DMS53 (cell line): ENCODE data around the gene STAT3.
"Not testable (repeated sequence)": the region's sequence is repeated elsewhere in the genome, so short reads cannot be mapped to it uniquely, and the experiment has no call there.

Experiments used
- DNase-seq: peaks from one replicate; lab custom pipeline; 2025; lab: John Stamatoyannopoulos, UW

STAT3 gene

GRCh38 chr17:42346481-42346880 is 41.8 kb downstream of the STAT3 start:
- no peak for DNase-seq

- no peak for DNase-seq
Measured at GRCh38 chr17:42345396-42346073, 42.7 kb downstream of the STAT3 start.

DNA sequence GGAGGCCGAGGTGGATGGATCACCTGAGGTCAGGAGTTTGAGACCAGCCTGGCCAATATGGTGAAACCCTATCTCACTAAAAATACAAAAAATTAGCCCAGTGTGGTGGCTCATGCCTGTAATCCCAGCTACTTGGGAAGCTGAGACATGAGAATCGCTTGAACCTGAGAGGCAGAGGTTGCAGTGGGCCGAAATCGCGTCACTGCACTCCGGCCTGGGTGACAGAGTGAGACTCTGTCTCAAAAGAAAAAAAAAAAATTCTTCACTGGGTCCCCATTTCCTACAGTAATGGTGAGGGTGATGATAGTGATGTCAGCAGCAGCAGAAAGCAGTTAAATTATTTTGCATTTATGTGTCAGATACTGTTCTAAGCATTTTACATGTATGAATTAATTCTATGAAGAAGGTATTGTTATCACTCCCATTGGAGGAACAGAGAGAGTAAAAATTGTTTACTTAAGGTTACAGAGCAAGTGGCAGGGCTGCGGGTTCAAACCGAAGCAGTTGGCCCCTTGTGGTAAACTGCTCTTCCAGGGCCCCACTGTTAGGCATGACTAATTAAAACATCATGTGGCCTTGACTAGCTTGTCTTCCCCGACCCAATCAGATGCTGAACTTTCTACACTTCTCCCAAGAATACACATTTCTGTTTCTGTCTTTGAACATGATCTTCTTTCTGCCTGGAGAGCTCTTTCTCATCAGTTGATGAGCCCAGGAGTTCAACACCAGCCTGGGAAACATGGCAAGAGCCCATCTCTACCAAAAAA is 45.8 kb downstream of the STAT3 start:
- DNase-seq: no peak

GRCh38 chr17:42341568-42341967 is 46.7 kb downstream of the STAT3 start:
- DNase-seq: no peak

- no peak for DNase-seq
Measured at GRCh38 chr17:42340691-42341127, 47.5 kb downstream of the STAT3 start.

DNA sequence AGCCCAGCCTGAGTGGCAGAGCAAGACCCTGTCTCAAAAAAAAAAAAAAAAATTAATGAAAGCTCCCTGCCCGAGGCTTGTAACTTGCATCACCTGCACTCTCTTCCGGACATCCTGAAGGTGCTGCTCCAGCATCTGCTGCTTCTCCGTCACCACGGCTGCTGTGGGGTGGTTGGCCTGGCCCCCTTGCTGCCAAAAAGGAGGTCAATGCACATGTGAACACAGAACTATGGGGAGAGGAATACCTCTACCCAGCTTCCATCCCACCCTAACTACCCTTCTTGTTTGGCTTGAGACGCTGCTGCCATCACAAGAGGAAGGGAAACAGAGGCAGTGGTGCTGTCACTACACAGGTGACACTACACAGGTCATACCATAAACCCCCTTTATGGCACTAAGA is 49.0 kb downstream of the STAT3 start:
- no peak for DNase-seq

DNA sequence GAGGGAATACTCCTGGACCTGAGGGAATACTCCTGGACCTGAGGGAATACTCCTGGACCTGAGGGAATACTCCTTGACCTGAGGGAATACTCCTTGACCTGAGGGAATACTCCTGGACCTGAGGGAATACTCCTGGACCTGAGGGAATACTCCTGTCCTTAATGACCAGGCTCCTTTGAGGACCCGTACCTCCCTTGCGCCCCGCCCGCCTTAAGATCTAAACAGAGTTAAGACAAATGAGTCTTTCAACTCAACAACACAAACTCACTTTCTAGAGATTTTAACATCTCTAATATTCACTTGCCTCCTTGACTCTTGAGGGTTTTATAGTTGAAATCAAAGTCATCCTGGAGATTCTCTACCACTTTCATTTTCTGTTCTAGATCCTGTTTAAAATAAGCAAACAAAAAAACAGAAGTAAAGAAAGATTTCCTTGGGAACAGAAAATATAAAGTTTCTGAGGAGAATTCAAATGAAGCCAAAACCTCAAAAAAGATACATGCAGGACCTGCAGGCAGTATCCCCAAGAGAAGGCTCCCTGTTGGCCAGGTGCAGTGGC is 49.7 kb downstream of the STAT3 start:
- DNase-seq: no peak

DNA sequence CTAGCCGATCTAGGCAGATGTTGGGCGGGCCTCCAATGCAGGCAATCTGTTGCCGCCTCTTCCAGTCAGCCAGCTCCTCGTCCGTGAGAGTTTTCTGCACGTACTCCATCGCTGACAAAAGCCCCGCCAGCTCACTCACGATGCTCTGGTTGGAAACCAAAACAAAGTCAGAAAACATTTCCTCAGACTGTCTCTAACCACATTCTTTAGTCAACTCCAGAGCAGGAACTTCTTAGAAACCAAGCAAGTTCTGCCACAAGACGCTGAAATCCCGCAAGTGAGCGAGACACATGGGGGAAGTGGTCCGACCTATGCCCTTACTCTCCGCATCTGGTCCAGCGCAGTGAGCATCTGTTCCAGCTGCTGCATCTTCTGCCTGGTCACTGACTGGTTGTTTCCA is 50.8 kb downstream of the STAT3 start:
- DNase-seq: no peak

DNA sequence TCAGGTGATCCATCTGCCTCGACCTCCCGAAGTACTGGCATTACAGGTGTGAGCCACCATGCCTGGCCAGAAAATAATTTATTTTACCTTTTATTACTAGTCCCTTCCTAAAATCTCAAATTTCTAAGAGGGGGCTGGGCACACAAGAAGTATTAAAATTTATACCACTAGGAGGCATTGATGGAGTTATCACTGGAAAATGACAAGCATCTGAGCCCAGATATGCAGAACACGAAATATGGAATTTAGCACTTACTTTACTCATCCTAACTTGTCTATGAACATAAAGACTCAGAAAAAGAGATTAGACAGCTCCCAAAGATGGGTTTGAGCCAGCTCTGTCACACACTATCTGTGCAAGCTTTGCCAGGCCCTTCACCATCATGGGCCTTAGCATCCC is 53.6 kb downstream of the STAT3 start:
- no peak for DNase-seq

- no peak for DNase-seq
Measured at GRCh38 chr17:42333053-42333452, 55.2 kb downstream of the STAT3 start.

DNA sequence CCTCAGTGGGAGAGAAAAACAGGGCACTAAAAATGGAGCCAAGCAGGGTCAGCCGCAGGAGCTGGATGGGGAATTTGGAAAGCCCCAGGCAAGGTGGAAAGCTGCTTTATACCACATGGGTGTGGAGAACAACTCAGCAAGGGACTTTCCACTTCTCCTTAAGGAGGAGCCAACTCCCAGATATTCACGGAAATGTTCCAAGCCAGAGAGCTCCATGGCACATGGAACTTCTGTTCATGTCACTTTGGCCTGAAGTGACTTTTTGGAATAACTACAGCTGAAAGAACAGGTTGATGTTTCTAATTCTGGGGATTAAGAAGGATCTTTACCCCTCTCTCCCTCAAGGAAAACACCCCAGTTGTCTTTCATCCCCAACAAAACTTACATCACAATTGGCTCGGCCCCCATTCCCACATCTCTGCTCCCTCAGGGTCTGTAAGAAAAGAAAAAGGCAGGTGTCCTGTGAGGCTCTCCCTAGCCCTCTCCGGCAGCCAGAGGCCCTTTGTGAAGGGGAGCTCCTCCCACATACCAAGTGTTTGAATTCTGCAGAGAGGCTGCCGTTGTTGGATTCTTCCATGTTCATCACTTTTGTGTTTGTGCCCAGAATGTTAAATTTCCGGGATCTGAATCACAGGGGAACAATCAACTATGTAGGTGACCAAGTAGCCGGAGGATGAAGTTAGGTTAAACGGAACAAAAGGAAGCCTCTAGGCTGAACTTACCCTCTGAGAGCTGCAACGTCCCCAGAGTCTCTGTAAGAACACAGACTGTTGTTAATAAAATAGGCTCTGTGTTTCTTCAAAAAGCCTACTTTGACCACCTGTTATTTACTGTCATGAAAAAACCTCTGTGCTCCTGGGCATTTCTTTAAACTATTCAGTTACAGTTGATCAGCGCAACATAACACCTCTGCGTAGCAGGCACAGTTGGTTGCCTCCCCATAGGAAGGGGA is 58.9 kb downstream of the STAT3 start:
- DNase-seq: no peak

DNA sequence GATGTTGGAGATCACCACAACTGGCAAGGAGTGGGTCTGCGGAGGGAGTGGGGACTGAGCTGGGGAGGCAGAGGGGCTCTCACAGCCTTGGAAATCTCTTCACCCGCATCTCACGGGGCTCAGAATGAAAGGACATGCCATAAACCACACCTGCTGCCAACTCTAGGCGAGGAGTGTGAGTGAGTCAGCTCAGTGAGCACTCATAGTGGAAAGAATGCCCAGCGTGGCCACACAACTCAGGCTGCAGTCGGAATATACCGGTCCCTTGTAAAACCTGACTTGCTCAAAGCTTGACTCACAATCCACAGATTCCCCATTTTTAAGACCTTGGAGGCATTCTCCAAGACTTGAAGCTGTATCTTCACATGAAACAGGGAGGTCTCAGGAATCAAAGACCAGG is 63.2 kb downstream of the STAT3 start:
- peak; percentile 22 for DNase-seq

- no peak for DNase-seq
Measured at GRCh38 chr17:42323268-42323773, 64.9 kb downstream of the STAT3 start.

DNA sequence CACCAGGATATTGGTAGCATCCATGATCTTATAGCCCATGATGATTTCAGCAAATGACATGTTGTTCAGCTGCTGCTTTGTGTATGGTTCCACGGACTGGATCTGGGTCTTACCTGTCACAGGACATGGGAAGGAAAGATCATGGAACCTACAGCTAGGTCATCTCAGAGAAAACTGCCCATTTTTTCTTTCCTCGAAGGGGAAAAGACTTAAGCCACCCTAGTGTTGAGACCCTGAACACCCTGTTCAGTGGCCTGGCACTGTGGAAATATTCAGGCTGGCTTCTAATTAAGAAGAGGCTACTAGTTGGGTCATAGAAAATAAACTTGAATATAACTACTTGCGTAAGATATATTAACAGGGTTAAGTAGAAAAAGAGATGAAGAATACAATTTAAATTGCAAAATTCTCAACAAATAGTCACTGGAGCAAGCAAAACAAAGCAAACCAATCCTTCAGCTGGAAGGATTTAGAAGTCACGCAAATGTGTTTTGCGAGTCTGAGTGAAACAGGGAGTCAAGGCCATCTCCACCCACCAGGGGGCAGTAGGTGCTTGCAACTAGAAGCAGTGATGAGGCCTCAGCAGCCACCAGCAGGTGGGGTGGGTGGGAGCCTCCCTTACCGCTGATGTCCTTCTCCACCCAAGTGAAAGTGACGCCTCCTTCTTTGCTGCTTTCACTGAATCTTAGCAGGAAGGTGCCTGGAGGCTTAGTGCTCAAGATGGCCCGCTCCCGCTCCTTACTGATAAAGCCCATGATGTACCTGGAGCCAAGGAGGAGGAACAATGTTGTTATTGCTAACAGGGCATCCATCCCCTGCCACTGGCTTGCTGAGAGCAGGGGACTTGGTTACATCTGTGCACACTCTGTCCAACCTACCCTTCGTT is 65.6 kb downstream of the STAT3 start:
- peak; percentile 96 for DNase-seq

DNA sequence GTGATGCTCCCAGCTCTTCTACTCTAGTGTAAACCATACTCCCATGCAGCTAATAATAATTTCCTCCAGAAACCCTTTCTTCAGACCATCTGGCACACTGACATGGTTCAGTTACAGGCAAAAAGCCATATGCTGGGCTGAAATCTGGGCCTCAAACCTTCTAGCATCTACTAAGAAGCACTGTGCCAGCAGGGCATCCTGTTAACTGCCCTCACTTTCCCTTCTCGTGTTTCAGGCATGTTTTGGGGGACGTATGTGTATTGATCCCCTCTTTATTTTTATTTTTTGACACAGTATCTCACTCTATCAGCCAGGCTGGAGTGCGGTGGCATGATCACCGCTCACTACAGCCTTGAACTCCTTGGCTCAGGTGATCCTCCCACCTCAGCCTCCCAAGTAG is 66.7 kb downstream of the STAT3 start:
- no peak for DNase-seq

DNA sequence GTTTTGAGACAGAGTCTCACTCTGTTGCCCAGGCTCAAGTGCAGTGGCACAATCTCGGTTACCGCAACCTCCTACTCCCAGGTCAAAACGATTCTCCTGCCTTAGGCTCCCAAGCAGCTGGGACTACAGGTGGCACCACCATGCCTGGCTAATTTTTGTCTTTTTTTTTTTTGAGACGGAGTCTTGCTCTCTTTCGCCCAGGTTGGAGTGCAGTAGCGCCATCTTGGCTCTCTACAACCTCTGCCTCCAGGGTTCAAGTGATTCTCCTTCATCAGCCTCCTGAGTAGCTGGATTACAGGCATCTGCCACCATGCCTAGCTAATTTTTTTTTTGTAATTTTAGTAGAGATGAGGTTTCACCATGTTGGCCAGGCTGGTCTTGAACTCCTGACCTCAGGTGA is 70.3 kb downstream of the STAT3 start:
- DNase-seq: not testable (repeated sequence)

DNA sequence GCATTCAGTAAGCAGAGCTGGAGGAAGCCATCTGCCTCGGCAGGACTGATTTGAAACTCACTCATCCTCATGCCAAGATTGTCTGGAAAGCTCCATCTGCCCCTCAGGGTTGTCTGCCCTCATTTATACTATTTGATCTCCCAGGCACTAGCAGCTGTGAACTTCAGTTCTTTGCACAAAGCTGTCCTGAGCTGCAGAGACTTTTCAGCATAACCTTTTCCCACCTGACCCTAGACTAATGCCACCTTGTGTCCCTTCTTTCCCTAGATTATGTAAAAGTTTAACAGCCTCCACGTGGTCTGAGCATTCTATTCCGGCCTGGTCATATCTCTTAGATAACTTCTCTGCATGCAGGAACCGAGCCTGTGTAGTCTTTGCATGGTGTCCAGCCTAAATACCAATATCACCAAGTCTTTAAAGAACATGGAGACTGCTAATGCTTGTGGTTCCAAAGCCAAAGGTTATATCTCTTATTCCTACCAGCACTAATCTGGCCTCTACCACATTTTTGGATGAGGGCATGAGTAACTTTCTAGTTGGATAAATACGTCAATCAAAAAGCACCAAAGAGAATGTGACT is 70.9 kb downstream of the STAT3 start:
- DNase-seq: no peak

DNA sequence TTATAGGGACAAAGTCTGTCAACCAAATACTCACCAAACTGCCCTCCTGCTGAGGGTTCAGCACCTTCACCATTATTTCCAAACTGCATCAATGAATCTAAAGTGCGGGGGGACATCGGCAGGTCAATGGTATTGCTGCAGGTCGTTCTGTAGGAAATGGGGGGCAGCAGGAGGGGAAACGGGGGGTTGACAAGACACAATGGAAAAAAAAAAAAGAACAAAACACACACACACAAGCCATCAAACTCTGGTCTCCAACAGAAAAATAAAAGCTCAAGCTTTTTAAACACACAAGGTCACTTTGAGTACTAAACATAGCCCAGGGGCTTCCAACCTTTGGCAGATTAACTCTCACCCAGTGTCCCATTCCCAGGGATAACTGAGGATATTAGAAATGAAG is 71.5 kb downstream of the STAT3 start:
- DNase-seq: no peak

GRCh38 chr17:42315402-42316156 is 72.7 kb downstream of the STAT3 start:
- no peak for DNase-seq
